Neural cell (in vitro differentiated cells): ENCODE results near the gene RASGRP1. TPM values are rescaled to one million over a fixed set of nuclear protein-coding genes. Genes with fewer than 3 reads are reported as not detected.

Experiments used
- H2AFZ ChIP-seq: fragments of 200-600, 300-800 bp; sonication (generic), shearing (Covaris generic); 2 replicates; pipeline ENCODE4 v1.6.0; 2014; ENCODE audit warnings: low read depth, mild to moderate bottlenecking, antibody characterized with exemption, low read length, moderate library complexity
- H3F3A ChIP-seq: fragments of 200-600 bp; shearing (Covaris generic); 2 replicates; pipeline ENCODE4 v1.6.1; 2016; ENCODE audit warnings: mild to moderate bottlenecking, moderate library complexity, mixed read lengths, antibody characterized with exemption, low read length; ENCODE audit not compliant: insufficient read depth, poor library complexity, severe bottlenecking
- H3K27ac ChIP-seq: fragments of 200-600, 300-800 bp; sonication (generic), shearing (Covaris generic); 2 replicates; pipeline ENCODE4 v1.5.1; 2014; ENCODE audit warnings: mild to moderate bottlenecking, low read length, moderate library complexity
- H3K27me3 ChIP-seq: fragments of 300-800, 200-600 bp; sonication (generic), shearing (Covaris generic); 2 replicates; pipeline ENCODE4 v1.6.0; 2014; ENCODE audit warnings: mild to moderate bottlenecking, low read depth, low read length, moderate library complexity; ENCODE audit not compliant: insufficient read depth
- H3K36me3 ChIP-seq: fragments of 300-800, 200-600 bp; sonication (generic), shearing (Covaris generic); 2 replicates; pipeline ENCODE4 v1.5.1; 2014; ENCODE audit warnings: mild to moderate bottlenecking, antibody characterized with exemption, low read length, moderate library complexity; ENCODE audit not compliant: insufficient read depth
- H3K4me2 ChIP-seq: fragments of 300-800, 200-600 bp; sonication (generic), shearing (Covaris generic); 2 replicates; pipeline ENCODE4 v1.6.0; 2014; ENCODE audit warnings: mild to moderate bottlenecking, low read length
- H3K4me3 ChIP-seq: fragments of 300-800, 200-600 bp; sonication (generic), shearing (Covaris generic); 2 replicates; pipeline ENCODE4 v1.5.1; 2014; ENCODE audit warnings: mild to moderate bottlenecking, low read length, moderate library complexity
- H3K79me2 ChIP-seq: fragments of 200-600 bp; shearing (Covaris generic); replicated peaks from 2 replicates; pipeline ENCODE4 v1.6.0; 2014; ENCODE audit warnings: mild to moderate bottlenecking, low read length, moderate library complexity; ENCODE audit not compliant: insufficient read depth
- H3K9ac ChIP-seq: fragments of 300-800, 200-600 bp; sonication (generic), shearing (Covaris generic); 2 replicates; pipeline ENCODE4 v1.6.1; 2016; ENCODE audit warnings: mild to moderate bottlenecking, low read length, mixed read lengths
- H3K9me2 ChIP-seq: fragments of 200-600 bp; shearing (Covaris generic); 2 replicates; pipeline ENCODE4 v1.6.1; 2016; ENCODE audit warnings: mild to moderate bottlenecking, low read length, mixed read lengths; ENCODE audit not compliant: insufficient read depth
- H3K9me3 ChIP-seq: fragments of 200-600, 300-800 bp; sonication (generic), shearing (Covaris generic); 2 replicates; pipeline ENCODE4 v1.6.1; 2016; ENCODE audit warnings: mild to moderate bottlenecking, mixed run types, low read length, moderate library complexity, mixed read lengths
- H4K20me1 ChIP-seq: fragments of 200-600 bp; shearing (Covaris generic); 2 replicates; pipeline ENCODE4 v1.6.1; 2016; ENCODE audit warnings: mild to moderate bottlenecking, mixed run types; ENCODE audit not compliant: insufficient read depth
- EP300 ChIP-seq: fragments of 450-650 bp; conservative IDR thresholded peaks from 2 replicates; pipeline ENCODE4 v1.6.1; 2014; ENCODE audit warnings: antibody characterized with exemption, mild to moderate bottlenecking, moderate library complexity; ENCODE audit not compliant: poor library complexity, severe bottlenecking
- EZH2 ChIP-seq: fragments of 200-600, 300-800 bp; shearing (Covaris generic), sonication (generic); IDR thresholded peaks from 2 replicates; pipeline ENCODE4 v1.6.1; 2014; ENCODE audit warnings: antibody characterized with exemption, low read length, borderline replicate concordance, mild to moderate bottlenecking; ENCODE audit not compliant: insufficient read depth, poor library complexity, severe bottlenecking
- MXI1 ChIP-seq: fragments of 450-650 bp; conservative IDR thresholded peaks from 2 replicates; pipeline ENCODE4 v1.6.1; 2014; ENCODE audit warnings: antibody characterized with exemption, mild to moderate bottlenecking; ENCODE audit not compliant: poor library complexity, severe bottlenecking
- POLR2AphosphoS5 ChIP-seq: IDR thresholded peaks from 2 replicates; pipeline ENCODE4 v1.6.1; 2012
- RAD21 ChIP-seq: fragments of 450-650 bp; conservative IDR thresholded peaks from 2 replicates; pipeline ENCODE4 v1.6.1; 2014; ENCODE audit warnings: antibody characterized with exemption, mild to moderate bottlenecking, moderate library complexity
- SMC3 ChIP-seq: fragments of 450-650 bp; conservative IDR thresholded peaks from 2 replicates; pipeline ENCODE4 v1.6.1; 2014; ENCODE audit warnings: antibody characterized with exemption, mild to moderate bottlenecking, moderate library complexity; ENCODE audit not compliant: poor library complexity
- TAF1 ChIP-seq: IDR thresholded peaks from 2 replicates; pipeline ENCODE4 v1.6.1; 2012; ENCODE audit warnings: low read depth
- polyA plus RNA-seq: library from polyadenylated mRNA; depleted of rRNA; stranded (reverse); fragments of >200 nt; gene quantifications from 2 replicates; pipeline ENCODE4 v1.2.3, GENCODE V29; 2014
- TF ChIP-seq, protein P1 (sequence below): fragments of 450-650 bp; IDR thresholded peaks from 2 replicates; pipeline ENCODE4 v1.5.1; 2014; ENCODE audit warnings: antibody characterized with exemption, mild to moderate bottlenecking, moderate library complexity; ENCODE audit not compliant: poor library complexity, severe bottlenecking
- TF ChIP-seq, protein P2 (sequence below): IDR thresholded peaks from 2 replicates; pipeline ENCODE4 v1.6.1; 2012; ENCODE audit warnings: borderline replicate concordance

Gene RASGRP1
- polyA plus RNA-seq, 1 donor from 2014 or later, result 3.1 TPM

GRCh38 chr15:38460543-38460942, 104.1 kb downstream of the RASGRP1 start:
- no peak overlapping the region for H3K4me3 ChIP-seq
- TF ChIP-seq TAF1 (no peak), EZH2 (no peak), MXI1 (no peak), RAD21 (no peak), SMC3 (no peak), POLR2AphosphoS5 (no peak)
- TF ChIP-seq, protein P1, sequence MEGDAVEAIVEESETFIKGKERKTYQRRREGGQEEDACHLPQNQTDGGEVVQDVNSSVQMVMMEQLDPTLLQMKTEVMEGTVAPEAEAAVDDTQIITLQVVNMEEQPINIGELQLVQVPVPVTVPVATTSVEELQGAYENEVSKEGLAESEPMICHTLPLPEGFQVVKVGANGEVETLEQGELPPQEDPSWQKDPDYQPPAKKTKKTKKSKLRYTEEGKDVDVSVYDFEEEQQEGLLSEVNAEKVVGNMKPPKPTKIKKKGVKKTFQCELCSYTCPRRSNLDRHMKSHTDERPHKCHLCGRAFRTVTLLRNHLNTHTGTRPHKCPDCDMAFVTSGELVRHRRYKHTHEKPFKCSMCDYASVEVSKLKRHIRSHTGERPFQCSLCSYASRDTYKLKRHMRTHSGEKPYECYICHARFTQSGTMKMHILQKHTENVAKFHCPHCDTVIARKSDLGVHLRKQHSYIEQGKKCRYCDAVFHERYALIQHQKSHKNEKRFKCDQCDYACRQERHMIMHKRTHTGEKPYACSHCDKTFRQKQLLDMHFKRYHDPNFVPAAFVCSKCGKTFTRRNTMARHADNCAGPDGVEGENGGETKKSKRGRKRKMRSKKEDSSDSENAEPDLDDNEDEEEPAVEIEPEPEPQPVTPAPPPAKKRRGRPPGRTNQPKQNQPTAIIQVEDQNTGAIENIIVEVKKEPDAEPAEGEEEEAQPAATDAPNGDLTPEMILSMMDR, result no peak
- TF ChIP-seq, protein P2, sequence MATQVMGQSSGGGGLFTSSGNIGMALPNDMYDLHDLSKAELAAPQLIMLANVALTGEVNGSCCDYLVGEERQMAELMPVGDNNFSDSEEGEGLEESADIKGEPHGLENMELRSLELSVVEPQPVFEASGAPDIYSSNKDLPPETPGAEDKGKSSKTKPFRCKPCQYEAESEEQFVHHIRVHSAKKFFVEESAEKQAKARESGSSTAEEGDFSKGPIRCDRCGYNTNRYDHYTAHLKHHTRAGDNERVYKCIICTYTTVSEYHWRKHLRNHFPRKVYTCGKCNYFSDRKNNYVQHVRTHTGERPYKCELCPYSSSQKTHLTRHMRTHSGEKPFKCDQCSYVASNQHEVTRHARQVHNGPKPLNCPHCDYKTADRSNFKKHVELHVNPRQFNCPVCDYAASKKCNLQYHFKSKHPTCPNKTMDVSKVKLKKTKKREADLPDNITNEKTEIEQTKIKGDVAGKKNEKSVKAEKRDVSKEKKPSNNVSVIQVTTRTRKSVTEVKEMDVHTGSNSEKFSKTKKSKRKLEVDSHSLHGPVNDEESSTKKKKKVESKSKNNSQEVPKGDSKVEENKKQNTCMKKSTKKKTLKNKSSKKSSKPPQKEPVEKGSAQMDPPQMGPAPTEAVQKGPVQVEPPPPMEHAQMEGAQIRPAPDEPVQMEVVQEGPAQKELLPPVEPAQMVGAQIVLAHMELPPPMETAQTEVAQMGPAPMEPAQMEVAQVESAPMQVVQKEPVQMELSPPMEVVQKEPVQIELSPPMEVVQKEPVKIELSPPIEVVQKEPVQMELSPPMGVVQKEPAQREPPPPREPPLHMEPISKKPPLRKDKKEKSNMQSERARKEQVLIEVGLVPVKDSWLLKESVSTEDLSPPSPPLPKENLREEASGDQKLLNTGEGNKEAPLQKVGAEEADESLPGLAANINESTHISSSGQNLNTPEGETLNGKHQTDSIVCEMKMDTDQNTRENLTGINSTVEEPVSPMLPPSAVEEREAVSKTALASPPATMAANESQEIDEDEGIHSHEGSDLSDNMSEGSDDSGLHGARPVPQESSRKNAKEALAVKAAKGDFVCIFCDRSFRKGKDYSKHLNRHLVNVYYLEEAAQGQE, result no peak
- peaks cover 50% of the 10 kb centered on the region for H3K79me2 ChIP-seq
- H3K9me2 ChIP-seq, result no peaks in the 10 kb centered on the region
- no peaks in the 10 kb centered on the region for H3K27me3 ChIP-seq
- H3K9me3 ChIP-seq, result no peaks in the 10 kb centered on the region
- no peaks in the 10 kb centered on the region for H4K20me1 ChIP-seq
- H3F3A ChIP-seq, result no peaks in the 10 kb centered on the region
- H3K9ac ChIP-seq, result no peak overlapping the region
- H3K27ac ChIP-seq, result no peak overlapping the region
- no peaks in the 10 kb centered on the region for H3K36me3 ChIP-seq
- no peak overlapping the region for H2AFZ ChIP-seq
- no peak overlapping the region for H3K4me2 ChIP-seq

GRCh38 chr15:38459480-38459879, 105.1 kb downstream of the RASGRP1 start:
- no peaks in the 10 kb centered on the region for H3K9me3 ChIP-seq
- no peak overlapping the region for H3K4me3 ChIP-seq
- H3K9me2 ChIP-seq, result no peaks in the 10 kb centered on the region
- no peaks in the 10 kb centered on the region for H3K36me3 ChIP-seq
- no peak overlapping the region for H2AFZ ChIP-seq
- no peaks in the 10 kb centered on the region for H3K27me3 ChIP-seq
- TF ChIP-seq EP300, result no peak
- TF ChIP-seq SMC3, result no peak
- TF ChIP-seq, protein P1, result no peak
- no peak for TF ChIP-seq RAD21
- TF ChIP-seq, protein P2, result no peak
- no peak for TF ChIP-seq POLR2AphosphoS5
- no peak for TF ChIP-seq EZH2
- TF ChIP-seq TAF1, result no peak
- no peak for TF ChIP-seq MXI1
- no peaks in the 10 kb centered on the region for H4K20me1 ChIP-seq
- H3K27ac ChIP-seq, result no peak overlapping the region
- no peak overlapping the region for H3K4me2 ChIP-seq
- H3K79me2 ChIP-seq, result peaks cover 60% of the 10 kb centered on the region
- H3K9ac ChIP-seq, result no peak overlapping the region
- H3F3A ChIP-seq, result no peaks in the 10 kb centered on the region
